ENCODE data around the gene TNS4.

TNS4 gene

DNA sequence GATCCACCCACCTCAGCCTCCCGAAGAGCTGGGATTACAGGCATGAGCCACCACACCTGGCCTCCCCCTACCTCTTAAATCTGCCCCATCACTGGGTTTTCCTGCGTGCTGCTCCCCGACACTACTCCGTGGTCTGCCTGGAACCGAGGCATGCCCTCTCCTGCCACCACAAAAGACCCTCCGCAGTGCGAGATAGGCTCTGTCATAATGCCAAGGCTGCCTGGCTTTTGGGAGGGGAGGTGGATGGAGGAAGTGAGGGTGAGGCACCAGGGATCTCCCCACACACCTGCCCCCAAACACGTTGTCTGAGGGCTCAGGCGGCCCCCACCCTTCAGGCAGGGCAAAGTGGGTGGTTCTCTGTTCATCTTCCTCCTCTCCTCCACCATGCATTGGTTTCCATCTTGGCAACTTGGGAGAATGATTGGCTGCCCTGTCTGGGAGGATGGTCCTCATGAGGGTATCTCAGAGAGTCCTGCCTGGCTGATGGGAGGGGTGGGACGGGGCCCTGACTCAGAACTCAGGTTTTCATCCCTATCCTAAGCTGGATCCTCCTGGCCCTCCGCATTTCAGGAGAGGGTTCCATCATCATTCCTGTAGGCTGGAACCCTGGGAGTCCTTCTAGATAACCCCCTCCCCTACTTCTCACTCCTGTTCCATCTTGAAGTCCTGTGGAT lies 35.0 kb downstream of the TNS4 start:
- TF ChIP-seq, protein P1, sequence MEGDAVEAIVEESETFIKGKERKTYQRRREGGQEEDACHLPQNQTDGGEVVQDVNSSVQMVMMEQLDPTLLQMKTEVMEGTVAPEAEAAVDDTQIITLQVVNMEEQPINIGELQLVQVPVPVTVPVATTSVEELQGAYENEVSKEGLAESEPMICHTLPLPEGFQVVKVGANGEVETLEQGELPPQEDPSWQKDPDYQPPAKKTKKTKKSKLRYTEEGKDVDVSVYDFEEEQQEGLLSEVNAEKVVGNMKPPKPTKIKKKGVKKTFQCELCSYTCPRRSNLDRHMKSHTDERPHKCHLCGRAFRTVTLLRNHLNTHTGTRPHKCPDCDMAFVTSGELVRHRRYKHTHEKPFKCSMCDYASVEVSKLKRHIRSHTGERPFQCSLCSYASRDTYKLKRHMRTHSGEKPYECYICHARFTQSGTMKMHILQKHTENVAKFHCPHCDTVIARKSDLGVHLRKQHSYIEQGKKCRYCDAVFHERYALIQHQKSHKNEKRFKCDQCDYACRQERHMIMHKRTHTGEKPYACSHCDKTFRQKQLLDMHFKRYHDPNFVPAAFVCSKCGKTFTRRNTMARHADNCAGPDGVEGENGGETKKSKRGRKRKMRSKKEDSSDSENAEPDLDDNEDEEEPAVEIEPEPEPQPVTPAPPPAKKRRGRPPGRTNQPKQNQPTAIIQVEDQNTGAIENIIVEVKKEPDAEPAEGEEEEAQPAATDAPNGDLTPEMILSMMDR (IDR thresholded peaks at IDR 0.05; ENCODE audit: borderline replicate concordance, extremely low read depth, low read length, poor library complexity, severe bottlenecking) = no peak
- no peak for TF ChIP-seq EZH2 (IDR thresholded peaks at IDR 0.05; ENCODE audit: borderline replicate concordance, low read depth, low read length, severe bottlenecking)

GRCh38 chr17:40464392-40464855 lies 37.0 kb downstream of the TNS4 start:
- no peaks in the 10 kb centered on the region for H3K36me3 ChIP-seq (ENCODE audit: insufficient read depth, low read length)
- no peaks in the 10 kb centered on the region for H3K79me2 ChIP-seq (ENCODE audit: insufficient read depth, low read length)
- no peak overlapping the region for H3K27ac ChIP-seq (ENCODE audit: low read length)
- no peak for DNase-seq
- H2AFZ ChIP-seq (ENCODE audit: low read depth, low read length) = no peak overlapping the region
- no peaks in the 10 kb centered on the region for H3K4me1 ChIP-seq (ENCODE audit: insufficient read depth, low read length)
- H3K4me3 ChIP-seq (ENCODE audit: low read depth in 1 of 2, low read length in 2 of 2) = no peak overlapping the region
- no peak overlapping the region for H3K9ac ChIP-seq (ENCODE audit: low read depth, low read length)
- no peak overlapping the region for H3K4me2 ChIP-seq (ENCODE audit: insufficient read depth, low read length)
- H3K27me3 ChIP-seq (ENCODE audit: insufficient read depth, low read length, poor library complexity) = no peaks in the 10 kb centered on the region
- no peaks in the 10 kb centered on the region for H3K9me3 ChIP-seq (ENCODE audit: insufficient read depth, low read length, severe bottlenecking)
- no peaks in the 10 kb centered on the region for H4K20me1 ChIP-seq (ENCODE audit: insufficient read depth, low read length)
- ATAC-seq (ENCODE audit: insufficient read depth, low read depth) = no peak
- TF ChIP-seq EZH2 (IDR thresholded peaks at IDR 0.05; ENCODE audit: borderline replicate concordance, low read depth, low read length, severe bottlenecking) = no peak
- TF ChIP-seq, protein P1 (IDR thresholded peaks at IDR 0.05; ENCODE audit: borderline replicate concordance, extremely low read depth, low read length, poor library complexity, severe bottlenecking) = no peak

More for the DNA sequence above, 35.0 kb downstream of the TNS4 start:
- H3K4me2 ChIP-seq (ENCODE audit: insufficient read depth, low read length) = no peak overlapping the region
- no peak overlapping the region for H3K9ac ChIP-seq (ENCODE audit: low read depth, low read length)
- H3K36me3 ChIP-seq (ENCODE audit: insufficient read depth, low read length) = no peaks in the 10 kb centered on the region
- DNase-seq (no peak), ATAC-seq (ENCODE audit: insufficient read depth, low read depth) (no peak; the same call in 2 of the 3 replicates)
- H3K27me3 ChIP-seq (ENCODE audit: insufficient read depth, low read length, poor library complexity) = no peaks in the 10 kb centered on the region
- no peak overlapping the region for H3K4me3 ChIP-seq (ENCODE audit: low read depth in 1 of 2, low read length in 2 of 2)
- no peaks in the 10 kb centered on the region for H3K9me3 ChIP-seq (ENCODE audit: insufficient read depth, low read length, severe bottlenecking)
- no peaks in the 10 kb centered on the region for H3K79me2 ChIP-seq (ENCODE audit: insufficient read depth, low read length)
- no peaks in the 10 kb centered on the region for H3K4me1 ChIP-seq (ENCODE audit: insufficient read depth, low read length)
- no peak overlapping the region for H3K27ac ChIP-seq (ENCODE audit: low read length)
- no peak overlapping the region for H2AFZ ChIP-seq (ENCODE audit: low read depth, low read length)
- H4K20me1 ChIP-seq (ENCODE audit: insufficient read depth, low read length) = no peaks in the 10 kb centered on the region

DNA sequence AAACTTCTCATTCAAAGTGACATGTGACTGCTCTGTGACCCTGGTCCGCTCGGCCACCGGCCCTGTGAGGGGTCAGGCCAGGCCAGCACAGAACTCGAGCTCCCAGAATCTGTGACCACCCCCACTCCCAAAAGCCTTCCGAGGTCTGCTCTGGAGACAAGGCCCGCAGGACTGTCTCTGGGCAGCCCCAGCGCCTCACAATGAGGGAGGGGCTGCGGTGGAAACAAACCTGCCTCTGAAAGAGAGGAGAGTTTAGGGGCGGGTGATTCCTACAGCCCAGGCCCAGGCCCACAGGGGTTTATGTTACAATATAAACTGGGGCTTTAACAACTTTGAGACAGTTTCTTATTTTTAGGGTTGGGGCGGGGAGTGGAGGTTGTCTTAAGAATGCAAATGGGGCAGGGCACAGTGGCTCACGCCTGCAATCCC lies 38.3 kb downstream of the TNS4 start:
- H3K27me3 ChIP-seq (ENCODE audit: insufficient read depth, low read length, poor library complexity) = no peaks in the 10 kb centered on the region
- no peak for ATAC-seq (ENCODE audit: insufficient read depth, low read depth)
- TF ChIP-seq, protein P1 (IDR thresholded peaks at IDR 0.05; ENCODE audit: borderline replicate concordance, extremely low read depth, low read length, poor library complexity, severe bottlenecking) = no peak
- no peak for TF ChIP-seq EZH2 (IDR thresholded peaks at IDR 0.05; ENCODE audit: borderline replicate concordance, low read depth, low read length, severe bottlenecking)

More for the DNA sequence above, 38.3 kb downstream of the TNS4 start:
- H3K4me1 ChIP-seq (ENCODE audit: insufficient read depth, low read length) = no peaks in the 10 kb centered on the region
- no peak overlapping the region for H3K4me2 ChIP-seq (ENCODE audit: insufficient read depth, low read length)
- H3K79me2 ChIP-seq (ENCODE audit: insufficient read depth, low read length) = no peaks in the 10 kb centered on the region
- H3K9ac ChIP-seq (ENCODE audit: low read depth, low read length) = no peak overlapping the region
- H3K27ac ChIP-seq (ENCODE audit: low read length) = no peak overlapping the region
- no peak for DNase-seq
- H3K9me3 ChIP-seq (ENCODE audit: insufficient read depth, low read length, severe bottlenecking) = no peaks in the 10 kb centered on the region
- peaks cover 4% of the 10 kb centered on the region; the same call in 1 of the 2 replicates for H3K36me3 ChIP-seq (ENCODE audit: insufficient read depth, low read length)
- no peaks in the 10 kb centered on the region for H4K20me1 ChIP-seq (ENCODE audit: insufficient read depth, low read length)
- no peak overlapping the region for H3K4me3 ChIP-seq (ENCODE audit: low read depth in 1 of 2, low read length in 2 of 2)
- no peak overlapping the region for H2AFZ ChIP-seq (ENCODE audit: low read depth, low read length)

Measured in DND-41 (cell line).